Keratinocyte (primary cell): ENCODE data around the gene KIF1B. TPM values are rescaled to one million over a fixed set of nuclear protein-coding genes. Genes with fewer than 3 reads are reported as not detected.

Experiments used
- DNase-seq: peaks from one replicate; pipeline ENCODE4 v3.0.0-alpha.2; 2011; ENCODE audit warnings: low read depth, missing footprints, low spot score
- FAIRE-seq: peaks from 2 replicates; lab custom pipeline; 2011; peaks lifted over from hg19 to GRCh38; lab: Jason Lieb, UNC
- H2AFZ ChIP-seq: 2 replicates; pipeline ENCODE4 v1.6.0; 2012; ENCODE audit warnings: low read length, control low read depth, inconsistent platforms; ENCODE audit not compliant: control insufficient read depth
- H3K27ac ChIP-seq: 2 replicates; pipeline ENCODE4 v1.5.1; 2011; ENCODE audit warnings: low read length; ENCODE audit not compliant: control insufficient read depth, insufficient read depth
- H3K27me3 ChIP-seq: 3 replicates; pipeline ENCODE4 v1.6.0; 2011; ENCODE audit warnings: low read length; ENCODE audit not compliant: control insufficient read depth, insufficient read depth; ENCODE audit errors: extremely low read depth
- H3K36me3 ChIP-seq, 2 experiments: 2 replicates in 1 of 2; 3 replicates in 1 of 2; pipeline ENCODE4 v1.5.1; 2011; ENCODE audit warnings: low read length in 2 of 2, mild to moderate bottlenecking in 1 of 2; ENCODE audit not compliant: control insufficient read depth in 2 of 2, insufficient read depth in 2 of 2; ENCODE audit errors: extremely low read depth in 1 of 2
- H3K4me1 ChIP-seq: 3 replicates; pipeline ENCODE4 v1.5.1; 2011; ENCODE audit warnings: low read length; ENCODE audit not compliant: control insufficient read depth, insufficient read depth; ENCODE audit errors: extremely low read depth
- H3K4me2 ChIP-seq: 3 replicates; pipeline ENCODE4 v1.6.0; 2011; ENCODE audit warnings: low read depth, low read length; ENCODE audit not compliant: control insufficient read depth, insufficient read depth; ENCODE audit errors: extremely low read depth
- H3K4me3 ChIP-seq, 3 experiments: fragments of 200-600 bp in 1 of 3; sonication (generic) in 1 of 3; 2 replicates in 2 of 3; 3 replicates in 1 of 3; pipeline ENCODE4 v1.5.1; 2011 to 2016; ENCODE audit warnings: low read length in 3 of 3, mild to moderate bottlenecking in 3 of 3, control low read depth in 2 of 3, inconsistent platforms in 1 of 3, low read depth in 1 of 3, mixed read lengths in 1 of 3, mixed run types in 1 of 3, moderate library complexity in 1 of 3; ENCODE audit not compliant: control insufficient read depth in 2 of 3, insufficient read depth in 2 of 3; ENCODE audit errors: extremely low read depth in 1 of 3
- H3K79me2 ChIP-seq: 2 replicates; pipeline ENCODE4 v1.6.0; 2012; ENCODE audit warnings: low read length; ENCODE audit not compliant: control insufficient read depth, insufficient read depth
- H3K9ac ChIP-seq: 3 replicates; pipeline ENCODE4 v1.6.0; 2011; ENCODE audit warnings: low read length; ENCODE audit not compliant: control insufficient read depth, insufficient read depth; ENCODE audit errors: extremely low read depth
- H3K9me1 ChIP-seq: 3 replicates; pipeline ENCODE4 v1.6.0; 2011; ENCODE audit warnings: low read length; ENCODE audit not compliant: control insufficient read depth, insufficient read depth; ENCODE audit errors: extremely low read depth
- H3K9me3 ChIP-seq: 2 replicates; pipeline ENCODE4 v1.5.1; 2012; ENCODE audit warnings: low read depth, low read length; ENCODE audit not compliant: control insufficient read depth
- H4K20me1 ChIP-seq: 3 replicates; pipeline ENCODE4 v1.6.0; 2011; ENCODE audit warnings: low read length; ENCODE audit not compliant: control insufficient read depth, insufficient read depth; ENCODE audit errors: extremely low read depth
- EZH2 ChIP-seq: IDR thresholded peaks from one replicate; pipeline ENCODE4 v1.6.1; 2012; ENCODE audit warnings: inconsistent platforms, mild to moderate bottlenecking, low read length, moderate library complexity
- dilution Hi-C: fragments of 300-500 bp; cut with MboI; formaldehyde crosslinking; loops from one replicate; pipeline ENCODE4 v1.7.0; 2020; ENCODE audit warnings: low sequenced_read_pairs; ENCODE audit not compliant: extremely low pct_ligation_motif_present
- polyA plus RNA-seq, 5 experiments: library from polyadenylated mRNA; depleted of rRNA in 3 of 5; stranded (reverse) in 3 of 5; stranded (forward) in 1 of 5; unstranded in 1 of 5; fragments of >200 nt; gene quantifications; 1 replicate in 1 of 5; 2 replicates in 3 of 5; 3 replicates in 1 of 5; pipeline versions ENCODE4 v1.2.1 to v1.2.3, GENCODE V29; 2011 to 2012; ENCODE audit warnings: missing spikeins in 2 of 5, low read depth in 1 of 5, low replicate concordance in 1 of 5
- TF ChIP-seq, protein P1 (sequence below), 3 experiments: IDR thresholded peaks in 1 of 3; conservative IDR thresholded peaks in 1 of 3; optimal IDR thresholded peaks in 1 of 3; 2 replicates in 2 of 3; 3 replicates in 1 of 3; pipeline versions ENCODE3 to v1.5.1; 2011; ENCODE audit warnings: low read length in 3 of 3, mild to moderate bottlenecking in 3 of 3, moderate library complexity in 2 of 3, control low read depth in 1 of 3, inconsistent platforms in 1 of 3; ENCODE audit not compliant: insufficient read depth in 2 of 3; ENCODE audit errors: extremely low read depth in 1 of 3

The KIF1B gene
- polyA plus RNA-seq, 1 donor (not counting 4 experiments of a cell fraction or from before 2014, with no cell fraction given) = 15.1 TPM

DNA sequence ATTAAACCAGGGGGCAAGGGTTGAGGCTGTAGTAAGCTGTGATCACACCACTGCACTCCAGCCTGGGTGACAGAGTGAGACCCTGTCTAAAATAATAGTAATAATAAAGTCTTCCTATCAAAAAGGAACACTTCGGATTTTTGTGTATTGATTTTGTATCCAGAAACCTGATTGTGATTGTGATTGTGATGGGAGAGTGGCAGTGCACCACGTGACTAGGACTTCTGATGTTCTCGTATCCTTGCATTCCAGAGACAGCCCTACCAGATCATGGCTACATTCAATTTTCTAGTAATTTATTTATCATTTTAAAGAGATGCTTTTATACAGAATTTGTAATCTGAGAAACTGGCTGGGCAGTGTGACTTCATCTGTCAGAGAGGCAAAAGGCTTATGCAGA lies 2.6 kb upstream of the KIF1B start:
- H3K79me2 ChIP-seq = peaks cover 19% of the 10 kb centered on the region
- no peaks in the 10 kb centered on the region for H3K9me1 ChIP-seq
- no peaks in the 10 kb centered on the region for H3K36me3 ChIP-seq
- no peak overlapping the region for H3K27ac ChIP-seq
- no peaks in the 10 kb centered on the region for H3K9me3 ChIP-seq
- dilution Hi-C loops = no loop called here
- no peak overlapping the region for H2AFZ ChIP-seq
- TF ChIP-seq, protein P1, sequence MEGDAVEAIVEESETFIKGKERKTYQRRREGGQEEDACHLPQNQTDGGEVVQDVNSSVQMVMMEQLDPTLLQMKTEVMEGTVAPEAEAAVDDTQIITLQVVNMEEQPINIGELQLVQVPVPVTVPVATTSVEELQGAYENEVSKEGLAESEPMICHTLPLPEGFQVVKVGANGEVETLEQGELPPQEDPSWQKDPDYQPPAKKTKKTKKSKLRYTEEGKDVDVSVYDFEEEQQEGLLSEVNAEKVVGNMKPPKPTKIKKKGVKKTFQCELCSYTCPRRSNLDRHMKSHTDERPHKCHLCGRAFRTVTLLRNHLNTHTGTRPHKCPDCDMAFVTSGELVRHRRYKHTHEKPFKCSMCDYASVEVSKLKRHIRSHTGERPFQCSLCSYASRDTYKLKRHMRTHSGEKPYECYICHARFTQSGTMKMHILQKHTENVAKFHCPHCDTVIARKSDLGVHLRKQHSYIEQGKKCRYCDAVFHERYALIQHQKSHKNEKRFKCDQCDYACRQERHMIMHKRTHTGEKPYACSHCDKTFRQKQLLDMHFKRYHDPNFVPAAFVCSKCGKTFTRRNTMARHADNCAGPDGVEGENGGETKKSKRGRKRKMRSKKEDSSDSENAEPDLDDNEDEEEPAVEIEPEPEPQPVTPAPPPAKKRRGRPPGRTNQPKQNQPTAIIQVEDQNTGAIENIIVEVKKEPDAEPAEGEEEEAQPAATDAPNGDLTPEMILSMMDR (optimal IDR thresholded peaks at IDR 0.05 in 1 of 3, IDR thresholded peaks at IDR 0.05 in 1 of 3, conservative IDR thresholded peaks at IDR 0.05 in 1 of 3; ENCODE audit: extremely low read depth in 1 of 3, insufficient read depth in 2 of 3, low read length in 3 of 3) = no peak
- no peak for TF ChIP-seq EZH2
- H3K4me2 ChIP-seq = no peak overlapping the region
- no peaks in the 10 kb centered on the region for H4K20me1 ChIP-seq
- H3K4me1 ChIP-seq = peaks cover 16% of the 10 kb centered on the region
- no peak for DNase-seq
- FAIRE-seq = no peak
- H3K27me3 ChIP-seq = no peaks in the 10 kb centered on the region
- no peak overlapping the region for H3K9ac ChIP-seq
- H3K4me3 ChIP-seq = no peak overlapping the region

DNA sequence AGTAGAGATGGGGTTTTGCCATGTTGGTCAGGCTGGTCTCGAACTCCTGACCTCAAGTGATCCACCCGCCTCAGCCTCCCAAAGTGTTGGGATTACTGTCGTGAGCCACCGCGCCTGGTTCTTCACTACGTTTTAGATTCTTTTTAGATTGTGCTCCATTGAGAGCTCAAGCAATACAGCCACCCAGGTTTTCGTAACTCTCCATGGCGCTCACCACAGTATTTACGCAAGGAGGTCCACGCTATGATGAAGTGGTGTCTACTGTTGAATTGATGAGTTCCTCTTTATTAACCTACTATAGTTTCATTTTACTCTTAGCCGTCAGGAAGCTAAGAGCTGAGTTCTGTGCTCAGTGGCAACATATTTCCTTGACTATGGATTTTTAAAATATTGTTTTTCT lies 1.8 kb upstream of the KIF1B start:
- no peak for TF ChIP-seq EZH2
- TF ChIP-seq, protein P1 (optimal IDR thresholded peaks at IDR 0.05 in 1 of 3, IDR thresholded peaks at IDR 0.05 in 1 of 3, conservative IDR thresholded peaks at IDR 0.05 in 1 of 3; ENCODE audit: extremely low read depth in 1 of 3, insufficient read depth in 2 of 3, low read length in 3 of 3) = no peak
- Histone ChIP-seq H3K9me3 (no peaks in the 10 kb centered on the region), H4K20me1 (no peaks in the 10 kb centered on the region), H3K36me3 (no peaks in the 10 kb centered on the region), H2AFZ (no peak overlapping the region), H3K27me3 (no peaks in the 10 kb centered on the region), H3K4me2 (no peak overlapping the region), H3K79me2 (peaks cover 27% of the 10 kb centered on the region), H3K4me3 (no peak overlapping the region), H3K9ac (no peak overlapping the region), H3K4me1 (peaks cover 16% of the 10 kb centered on the region), H3K27ac (no peak overlapping the region), H3K9me1 (no peaks in the 10 kb centered on the region)
- FAIRE-seq (no peak), DNase-seq (no peak)
- dilution Hi-C loops = no loop called here
